ENCODE measurements around the gene PTRH1.

The PTRH1 gene

GRCh38 chr9:127680226-127680625 lies 35.2 kb downstream of the PTRH1 start:
- Histone ChIP-seq H3K27me3 (no peaks in the 10 kb centered on the region), H3K4me3 (ENCODE audit: low read depth, low read length) (no peak overlapping the region), H3K9me3 (no peaks in the 10 kb centered on the region), H3K36me3 (peaks cover 57% of the 10 kb centered on the region), H3K4me1 (no peaks in the 10 kb centered on the region)
- no peak for DNase-seq
- no peak for TF ChIP-seq CTCF (IDR thresholded peaks at IDR 0.05; ENCODE audit: low read depth, low read length)

GRCh38 chr9:127679506-127679905 lies 36.0 kb downstream of the PTRH1 start:
- DNase-seq: no peak
- Histone ChIP-seq H3K9me3 (no peaks in the 10 kb centered on the region), H3K4me3 (ENCODE audit: low read depth, low read length) (no peak overlapping the region), H3K36me3 (peaks cover 62% of the 10 kb centered on the region), H3K4me1 (no peaks in the 10 kb centered on the region), H3K27me3 (no peaks in the 10 kb centered on the region)
- TF ChIP-seq CTCF (IDR thresholded peaks at IDR 0.05; ENCODE audit: low read depth, low read length): no peak

GRCh38 chr9:127676638-127677037 lies 38.8 kb downstream of the PTRH1 start:
- TF ChIP-seq CTCF (IDR thresholded peaks at IDR 0.05; ENCODE audit: low read depth, low read length): no peak
- Histone ChIP-seq H3K9me3 (no peaks in the 10 kb centered on the region), H3K4me1 (no peaks in the 10 kb centered on the region), H3K36me3 (peaks cover 60% of the 10 kb centered on the region), H3K27me3 (no peaks in the 10 kb centered on the region), H3K4me3 (ENCODE audit: low read depth, low read length) (no peak overlapping the region)
- DNase-seq: no peak

- Histone ChIP-seq H3K36me3 (peaks cover 39% of the 10 kb centered on the region), H3K9me3 (no peaks in the 10 kb centered on the region), H3K27me3 (no peaks in the 10 kb centered on the region), H3K4me3 (ENCODE audit: low read depth, low read length) (no peak overlapping the region), H3K4me1 (no peaks in the 10 kb centered on the region)
- no peak for TF ChIP-seq CTCF (IDR thresholded peaks at IDR 0.05; ENCODE audit: low read depth, low read length)
- DNase-seq: no peak
Observed at GRCh38 chr9:127673234-127673633, 42.2 kb downstream of the PTRH1 start.

- Histone ChIP-seq H3K4me1 (peaks cover 20% of the 10 kb centered on the region), H3K36me3 (peaks cover 18% of the 10 kb centered on the region), H3K4me3 (ENCODE audit: low read depth, low read length) (no peak overlapping the region), H3K27me3 (no peaks in the 10 kb centered on the region), H3K9me3 (no peaks in the 10 kb centered on the region)
- no peak for TF ChIP-seq CTCF (IDR thresholded peaks at IDR 0.05; ENCODE audit: low read depth, low read length)
- DNase-seq: no peak
Observed at GRCh38 chr9:127667906-127668305, 47.6 kb downstream of the PTRH1 start.

GRCh38 chr9:127667127-127667844 lies 48.2 kb downstream of the PTRH1 start:
- DNase-seq: no peak
- H3K9me3 ChIP-seq: no peaks in the 10 kb centered on the region
- no peak for TF ChIP-seq CTCF (IDR thresholded peaks at IDR 0.05; ENCODE audit: low read depth, low read length)
- H3K36me3 ChIP-seq: peaks cover 16% of the 10 kb centered on the region
- H3K4me1 ChIP-seq: peaks cover 20% of the 10 kb centered on the region
- H3K27me3 ChIP-seq: no peaks in the 10 kb centered on the region
- H3K4me3 ChIP-seq (ENCODE audit: low read depth, low read length): no peak overlapping the region
